ENCODE data around the gene DENND2D.

DNA sequence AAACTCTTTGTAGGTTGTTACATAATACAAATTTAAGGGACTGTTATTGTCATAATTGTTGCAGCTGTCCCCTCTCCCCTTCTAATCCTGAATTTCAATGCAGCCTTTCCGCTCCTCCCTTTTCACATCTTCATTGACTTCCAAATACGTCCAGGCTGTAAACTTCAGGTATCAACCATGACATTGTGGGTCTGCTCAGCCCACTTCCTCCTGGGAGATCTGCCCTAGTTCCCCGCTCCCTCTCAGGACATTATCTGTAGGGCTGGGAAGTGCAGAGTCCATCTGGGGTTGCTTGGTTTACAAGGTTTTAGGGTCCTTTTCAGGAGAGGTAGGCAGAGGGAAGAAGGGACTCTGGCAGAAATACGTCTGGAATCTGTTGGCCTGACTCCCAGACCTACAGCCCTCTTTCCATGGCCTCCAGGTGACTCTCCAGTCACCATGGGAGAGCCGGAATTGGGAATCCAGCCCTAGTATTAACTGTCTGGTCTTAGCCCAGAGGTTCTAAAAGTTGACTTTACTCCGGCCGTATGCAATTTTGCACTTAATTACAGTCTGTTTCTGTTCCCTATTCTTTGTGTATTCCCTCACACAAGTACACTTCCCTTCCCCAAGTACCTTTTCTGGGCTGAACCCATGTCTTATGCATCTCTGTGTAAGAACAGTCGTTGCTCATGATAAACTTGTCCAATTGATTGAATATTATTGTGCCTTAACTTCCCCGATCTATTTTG is 4.7 kb upstream of the DENND2D start:
- TF ChIP-seq, protein P1, sequence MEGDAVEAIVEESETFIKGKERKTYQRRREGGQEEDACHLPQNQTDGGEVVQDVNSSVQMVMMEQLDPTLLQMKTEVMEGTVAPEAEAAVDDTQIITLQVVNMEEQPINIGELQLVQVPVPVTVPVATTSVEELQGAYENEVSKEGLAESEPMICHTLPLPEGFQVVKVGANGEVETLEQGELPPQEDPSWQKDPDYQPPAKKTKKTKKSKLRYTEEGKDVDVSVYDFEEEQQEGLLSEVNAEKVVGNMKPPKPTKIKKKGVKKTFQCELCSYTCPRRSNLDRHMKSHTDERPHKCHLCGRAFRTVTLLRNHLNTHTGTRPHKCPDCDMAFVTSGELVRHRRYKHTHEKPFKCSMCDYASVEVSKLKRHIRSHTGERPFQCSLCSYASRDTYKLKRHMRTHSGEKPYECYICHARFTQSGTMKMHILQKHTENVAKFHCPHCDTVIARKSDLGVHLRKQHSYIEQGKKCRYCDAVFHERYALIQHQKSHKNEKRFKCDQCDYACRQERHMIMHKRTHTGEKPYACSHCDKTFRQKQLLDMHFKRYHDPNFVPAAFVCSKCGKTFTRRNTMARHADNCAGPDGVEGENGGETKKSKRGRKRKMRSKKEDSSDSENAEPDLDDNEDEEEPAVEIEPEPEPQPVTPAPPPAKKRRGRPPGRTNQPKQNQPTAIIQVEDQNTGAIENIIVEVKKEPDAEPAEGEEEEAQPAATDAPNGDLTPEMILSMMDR (IDR thresholded peaks at IDR 0.05), result no peak
- TF ChIP-seq POLR2A (IDR thresholded peaks at IDR 0.05), result no peak
- no peak for TF ChIP-seq POLR2AphosphoS5 (IDR thresholded peaks at IDR 0.05)
